Large intestine (tissue), 12 donors: ENCODE data around the gene PCNX3. TPM values are rescaled to one million over a fixed set of nuclear protein-coding genes. Genes with fewer than 3 reads are reported as not detected.

Experiments used
- DNase-seq, 2 donors: peaks; one replicate each; pipeline versions ENCODE4 v3.0.0 to v3.0.0-alpha.2; 2013
- H3K27ac ChIP-seq: one replicate; pipeline ENCODE4 v1.5.1; 2013; ENCODE audit warnings: low read length
- H3K27me3 ChIP-seq: 2 replicates; pipeline ENCODE4 v1.6.1; 2013; ENCODE audit warnings: low read length; ENCODE audit not compliant: control insufficient read depth, insufficient read depth
- H3K36me3 ChIP-seq: 2 replicates; pipeline ENCODE4 v1.6.1; 2013; ENCODE audit warnings: low read length; ENCODE audit not compliant: control insufficient read depth, insufficient read depth
- H3K4me1 ChIP-seq: one replicate; pipeline ENCODE4 v1.6.1; 2013; ENCODE audit warnings: low read length; ENCODE audit not compliant: control insufficient read depth, insufficient read depth
- H3K4me3 ChIP-seq: one replicate; pipeline ENCODE4 v1.5.1; 2013; ENCODE audit warnings: low read length
- H3K9me3 ChIP-seq: one replicate; pipeline ENCODE4 v1.6.1; 2013; ENCODE audit warnings: mild to moderate bottlenecking, low read depth, low read length, moderate library complexity; ENCODE audit not compliant: control insufficient read depth
- WGBS: methylation state at CpG from one replicate; pipeline ENCODE4 v1.1.5; 2013; ENCODE audit warnings: low lambda C conversion rate; ENCODE audit not compliant: insufficient coverage; 5-methylcytosine and 5-hydroxymethylcytosine counted together
- long read RNA-seq, 11 donors: transcript quantifications; one replicate each; lab custom pipeline, GENCODE V29; 2026
- polyA plus RNA-seq: library from polyadenylated mRNA; unstranded; fragments of 120-200 nt; gene quantifications from one replicate; pipeline ENCODE4 v1.2.1, GENCODE V29; 2013

Gene PCNX3
- polyA plus RNA-seq: 29.1 TPM
- long read RNA-seq, donor 1: 0 reads
- long read RNA-seq, donor 2: 0 reads
- long read RNA-seq, donor 3: 0 reads
- long read RNA-seq, donor 4: 0 reads
- long read RNA-seq, donor 5, full-length matches to known transcripts: 1 of 1 reads
- long read RNA-seq, donor 5, partial matches to known transcripts: 0 of 1 reads
- long read RNA-seq, donor 5, other reads (novel, unspliced or antisense): 0 of 1 reads
- long read RNA-seq, donor 6, partial matches to known transcripts: 6 of 6 reads
- long read RNA-seq, donor 6, other reads (novel, unspliced or antisense): 0 of 6 reads
- long read RNA-seq, donor 7: 0 reads
- long read RNA-seq, donor 8: 0 reads
- long read RNA-seq, donor 9, partial matches to known transcripts: 6 of 6 reads
- long read RNA-seq, donor 9, other reads (novel, unspliced or antisense): 0 of 6 reads
- long read RNA-seq, donor 10, partial matches to known transcripts: 5 of 5 reads
- long read RNA-seq, donor 10, other reads (novel, unspliced or antisense): 0 of 5 reads
- long read RNA-seq, donor 11, partial matches to known transcripts: 5 of 5 reads
- long read RNA-seq, donor 11, other reads (novel, unspliced or antisense): 0 of 5 reads

DNA sequence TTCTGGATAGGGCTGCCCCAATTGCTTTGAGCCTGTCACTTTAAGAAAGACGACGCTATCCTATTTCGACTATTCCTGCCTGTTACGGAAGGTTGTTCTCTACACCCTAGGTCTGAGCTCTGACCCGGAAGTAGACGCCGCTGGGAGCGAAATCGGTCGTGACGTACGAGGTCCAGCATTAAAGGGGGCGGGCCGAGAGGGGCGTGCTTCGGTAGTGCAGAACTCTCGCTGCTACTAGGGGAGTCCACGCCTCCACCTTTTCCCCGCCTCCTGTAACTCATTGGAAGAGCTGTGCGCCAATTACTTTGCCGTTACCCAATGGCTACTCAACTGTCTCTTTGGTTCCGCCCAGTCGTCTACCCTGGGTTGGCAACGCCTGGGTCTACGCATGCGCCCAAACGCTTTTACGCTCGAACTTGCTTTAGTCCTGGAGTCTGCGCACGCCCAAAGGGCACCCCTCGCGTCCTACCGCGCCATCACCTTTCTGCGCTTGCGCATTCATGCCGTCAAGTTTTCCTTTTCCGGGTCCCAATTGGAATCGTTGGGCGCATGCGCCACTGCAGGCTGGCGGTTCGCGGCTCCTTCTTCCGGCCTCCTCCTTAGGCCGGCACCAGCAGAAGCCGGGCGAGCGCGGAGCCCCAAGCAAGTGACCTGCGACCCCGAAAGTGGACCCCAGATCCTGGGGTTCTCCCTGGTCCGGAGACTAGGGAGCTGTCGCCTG lies at the start of gene PCNX3:
PCNX3 (plus strand) TSS at position 548 of the 721 bp plus-strand sequence. CDS start 536 bp downstream, outside the sequence.
- H3K4me3 ChIP-seq: peak within 1 kb of the TSS; percentile 98
- peaks cover 41% of the 10 kb centered on the region for H3K4me1 ChIP-seq
- H3K27me3 ChIP-seq: no peaks in the 10 kb centered on the region
- peak; percentile 100 for DNase-seq
- peak within 1 kb of the TSS; percentile 99 for H3K27ac ChIP-seq
- no peaks in the 10 kb centered on the region for H3K9me3 ChIP-seq
- H3K36me3 ChIP-seq: peaks cover 57% of the 10 kb centered on the region
- no CpG with 5 or more reads among the region's 55 CpGs for WGBS

DNA sequence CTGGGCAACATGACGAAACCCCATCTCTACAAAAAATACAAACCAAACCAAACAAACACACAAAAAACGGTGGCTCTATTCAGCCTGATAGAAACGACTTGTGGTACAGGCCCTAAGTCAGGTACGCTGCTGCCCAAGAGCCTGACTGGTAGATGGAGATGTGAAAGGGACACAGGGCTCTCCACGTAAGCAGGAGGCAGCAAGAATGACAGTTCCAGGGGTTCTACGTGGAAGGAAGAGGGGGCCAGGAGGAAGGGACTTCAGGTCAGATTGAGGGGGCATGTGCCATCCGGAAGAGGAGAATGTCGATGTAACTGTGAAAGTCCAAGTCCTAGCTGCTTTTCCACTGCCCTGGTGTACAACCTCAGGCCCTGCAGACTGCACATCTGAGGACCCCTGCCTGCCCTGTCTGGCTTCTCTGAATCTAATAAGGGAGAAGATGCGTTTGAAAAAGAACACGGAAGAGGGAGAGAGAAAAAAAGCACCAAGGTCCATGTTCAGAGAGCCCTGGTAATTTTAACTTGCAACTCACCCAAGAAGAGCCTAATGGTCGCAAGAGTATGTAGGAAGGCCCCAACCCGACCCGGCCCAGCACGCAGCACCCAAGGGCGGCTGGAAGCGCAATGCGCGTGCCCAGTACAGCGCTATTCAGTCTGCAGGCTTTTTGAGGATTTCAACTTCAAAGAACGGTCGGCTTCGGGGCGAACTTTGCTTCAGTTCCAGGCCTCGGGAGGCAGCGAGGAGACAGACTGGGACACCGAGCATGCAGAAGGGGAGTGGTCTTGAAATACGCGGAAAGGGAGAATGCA lies 46.2 kb upstream of the PCNX3 start:
- no peak for DNase-seq
- Histone ChIP-seq H3K4me3 (peak overlapping the region; percentile 76), H3K27ac (peak overlapping the region; percentile 95), H3K9me3 (peaks cover 3% of the 10 kb centered on the region), H3K36me3 (peaks cover 9% of the 10 kb centered on the region), H3K4me1 (peaks cover 34% of the 10 kb centered on the region), H3K27me3 (no peaks in the 10 kb centered on the region)
- 0% methylated on average over 2 of the region's 28 CpGs for WGBS

DNA sequence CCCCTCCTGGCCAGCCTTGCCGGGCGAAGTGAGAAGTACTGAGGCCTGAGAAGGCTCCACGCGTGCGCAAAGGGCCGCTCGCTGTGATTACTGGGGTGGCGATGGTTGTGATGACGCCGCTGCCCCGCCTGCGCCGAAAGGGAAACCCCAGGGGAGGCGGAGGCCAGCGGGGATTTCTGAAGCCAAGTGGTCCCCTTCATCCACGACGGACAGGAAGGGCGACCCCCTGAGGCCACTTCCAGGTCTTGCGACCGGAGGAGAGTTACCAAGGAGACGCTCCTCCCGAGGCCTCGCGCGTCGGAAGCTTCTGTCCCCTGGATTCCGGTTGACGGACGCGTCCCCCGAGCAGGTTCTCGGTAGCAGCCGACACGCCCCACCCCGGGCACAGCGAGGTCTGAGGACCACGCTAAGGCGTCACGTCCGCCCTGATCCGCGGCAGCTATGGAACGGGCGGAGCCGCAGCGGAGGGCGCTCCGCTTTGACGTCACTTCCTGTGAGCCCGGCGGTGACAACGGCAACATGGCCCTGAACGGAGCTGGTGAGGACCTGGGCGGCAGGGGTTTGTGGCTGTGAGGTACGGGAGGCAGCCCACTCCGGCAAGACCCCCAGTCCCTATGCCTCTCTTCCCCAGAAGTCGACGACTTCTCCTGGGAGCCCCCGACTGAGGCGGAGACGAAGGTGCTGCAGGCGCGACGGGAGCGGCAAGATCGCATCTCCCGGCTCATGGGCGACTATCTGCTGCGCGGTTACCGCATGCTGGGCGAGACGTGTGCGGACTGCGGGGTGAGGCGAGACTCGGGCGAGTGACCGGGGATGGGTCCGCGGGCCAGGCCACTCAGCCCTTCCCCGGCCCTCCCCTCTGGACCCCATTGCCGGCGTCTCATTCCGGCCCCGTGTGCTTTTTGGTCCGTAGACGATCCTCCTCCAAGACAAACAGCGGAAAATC lies 45.3 kb upstream of the PCNX3 start, which contains the start of gene ZNRD2:
ZNRD2 (plus strand) TSS at position 505 of the 946 bp plus-strand sequence; CDS start at position 520, 15 bp downstream.
- Histone ChIP-seq H3K27ac (peak within 1 kb of the TSS; percentile 95), H3K4me3 (peak within 1 kb of the TSS; percentile 76), H3K4me1 (peaks cover 42% of the 10 kb centered on the region), H3K36me3 (peaks cover 9% of the 10 kb centered on the region), H3K9me3 (peaks cover 3% of the 10 kb centered on the region), H3K27me3 (no peaks in the 10 kb centered on the region)
- WGBS: no CpG with 5 or more reads among the region's 89 CpGs
- DNase-seq: peak; percentile 99

DNA sequence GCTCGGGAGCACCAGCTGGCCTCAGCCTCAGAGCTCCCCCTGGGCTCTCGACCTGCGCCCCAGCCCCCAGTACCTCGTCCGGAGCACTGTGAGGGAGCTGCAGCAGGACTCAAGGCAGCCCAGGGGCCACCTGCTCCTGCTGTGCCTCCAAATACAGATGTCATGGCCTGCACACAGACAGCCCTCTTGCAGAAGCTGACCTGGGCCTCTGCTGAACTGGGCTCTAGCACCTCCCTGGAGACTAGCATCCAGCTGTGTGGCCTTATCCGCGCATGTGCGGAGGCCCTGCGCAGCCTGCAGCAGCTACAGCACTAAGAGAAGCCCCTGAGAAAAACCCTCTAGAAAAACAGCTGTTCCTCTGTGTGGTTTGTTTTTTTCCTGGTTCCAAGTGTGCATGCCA lies 44.2 kb upstream of the PCNX3 start:
- H3K4me1 ChIP-seq: peaks cover 50% of the 10 kb centered on the region
- DNase-seq: no peak
- H3K27ac ChIP-seq: peak overlapping the region; percentile 54

DNA sequence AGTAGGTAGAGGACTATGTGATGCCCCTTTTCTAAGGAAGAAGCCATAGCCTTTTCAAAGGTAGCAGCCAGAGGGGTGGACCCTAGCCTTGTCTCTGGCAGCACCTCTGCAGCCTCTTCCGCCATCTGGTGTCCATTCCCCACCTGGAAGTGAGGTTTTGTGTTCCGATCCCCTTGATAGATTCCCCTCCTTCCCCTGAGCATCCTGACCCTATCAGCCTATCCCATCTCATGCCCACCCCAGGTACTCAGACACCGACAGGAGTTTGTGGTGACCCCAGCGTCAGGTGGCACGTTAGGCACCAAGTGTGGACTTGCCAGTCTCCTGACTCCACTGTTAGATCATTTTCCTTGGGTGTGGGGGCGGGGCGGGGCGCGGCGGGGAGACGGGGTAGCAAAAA lies 43.6 kb upstream of the PCNX3 start:
- Histone ChIP-seq H3K4me1 (peaks cover 55% of the 10 kb centered on the region), H3K36me3 (peaks cover 7% of the 10 kb centered on the region), H3K27me3 (no peaks in the 10 kb centered on the region), H3K9me3 (peaks cover 3% of the 10 kb centered on the region), H3K27ac (peak overlapping the region; percentile 54), H3K4me3 (peak overlapping the region; percentile 46)
- DNase-seq: peak in 1 of 2 donors; percentile 68
- WGBS: no CpG with 5 or more reads among the region's 11 CpGs

More for the DNA sequence above, 44.2 kb upstream of the PCNX3 start:
- Histone ChIP-seq H3K9me3 (peaks cover 3% of the 10 kb centered on the region), H3K4me3 (peak overlapping the region; percentile 76), H3K27me3 (no peaks in the 10 kb centered on the region), H3K36me3 (peaks cover 9% of the 10 kb centered on the region)
- no CpG with 5 or more reads among the region's 9 CpGs for WGBS

DNA sequence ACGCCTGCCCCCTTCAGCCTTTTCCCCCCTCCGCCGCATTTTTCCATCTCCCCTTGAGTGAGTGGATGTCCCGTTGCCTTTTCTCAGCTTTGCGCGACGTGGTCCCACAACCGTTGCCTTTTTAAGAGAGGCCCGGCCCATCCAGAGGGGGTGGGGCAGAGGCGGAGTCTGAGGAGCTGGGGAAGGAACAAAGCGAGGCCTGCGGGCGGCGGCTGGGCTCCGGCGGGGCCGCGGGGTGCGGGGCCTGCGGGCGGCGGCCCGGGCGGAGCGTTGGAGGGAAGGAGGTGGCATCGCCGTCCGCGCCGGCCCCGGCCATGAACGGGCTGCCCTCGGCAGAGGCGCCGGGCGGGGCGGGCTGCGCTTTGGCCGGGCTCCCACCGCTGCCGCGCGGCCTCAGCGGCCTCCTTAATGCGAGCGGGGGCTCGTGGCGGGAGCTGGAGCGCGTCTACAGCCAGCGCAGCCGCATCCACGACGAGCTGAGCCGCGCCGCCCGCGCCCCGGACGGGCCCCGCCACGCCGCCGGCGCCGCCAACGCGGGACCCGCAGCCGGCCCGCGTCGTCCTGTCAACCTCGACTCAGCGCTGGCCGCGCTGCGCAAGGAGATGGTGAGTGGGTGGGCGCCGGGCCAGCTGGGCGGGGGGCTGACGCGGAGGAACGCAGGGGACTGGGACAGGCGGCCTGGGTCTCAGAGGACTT lies 43.1 kb upstream of the PCNX3 start, which contains the start of gene FAM89B:
FAM89B (plus strand) TSS at position 183 of the 696 bp plus-strand sequence; CDS start at position 315, 132 bp downstream.
- Histone ChIP-seq H3K4me3 (peak within 1 kb of the TSS; percentile 46), H3K27ac (peak within 1 kb of the TSS; percentile 54), H3K4me1 (peaks cover 60% of the 10 kb centered on the region), H3K9me3 (peaks cover 3% of the 10 kb centered on the region), H3K27me3 (no peaks in the 10 kb centered on the region), H3K36me3 (peaks cover 7% of the 10 kb centered on the region)
- peak; percentile 85 to 91 for DNase-seq
- WGBS: no CpG with 5 or more reads among the region's 86 CpGs

DNA sequence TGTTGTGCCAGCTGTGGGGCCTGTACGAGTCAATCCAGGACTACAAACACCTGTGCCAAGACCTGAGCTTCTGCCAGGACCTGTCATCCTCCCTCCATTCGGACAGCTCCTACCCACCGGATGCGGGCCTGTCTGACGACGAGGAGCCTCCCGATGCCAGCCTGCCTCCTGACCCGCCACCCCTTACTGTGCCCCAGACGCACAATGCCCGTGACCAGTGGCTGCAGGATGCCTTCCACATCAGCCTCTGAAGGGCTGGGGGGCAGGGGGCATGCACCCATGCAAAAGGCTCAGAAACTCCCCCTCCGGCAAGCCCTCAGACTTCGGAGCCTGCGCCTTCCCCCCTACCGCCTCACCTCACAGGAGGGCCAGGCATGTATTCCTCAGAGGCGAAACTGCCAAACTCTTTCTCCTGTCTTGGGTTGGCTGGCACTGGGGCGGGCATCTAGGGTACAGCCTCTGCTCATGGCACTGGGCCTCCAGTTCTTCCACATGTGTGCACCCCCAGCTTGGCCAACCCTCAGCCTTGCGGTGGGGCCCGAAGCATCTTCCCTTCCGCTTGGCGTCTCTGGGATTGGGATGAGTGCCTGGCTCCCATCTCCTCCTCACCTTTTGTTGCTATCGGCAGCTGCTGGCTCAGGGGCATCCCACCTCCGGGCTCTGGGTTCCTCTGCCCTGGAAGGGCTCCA lies 42.0 kb upstream of the PCNX3 start:
- Histone ChIP-seq H3K27ac (peak overlapping the region; percentile 17), H3K4me3 (peak overlapping the region; percentile 46), H3K4me1 (peaks cover 71% of the 10 kb centered on the region), H3K9me3 (peaks cover 3% of the 10 kb centered on the region), H3K36me3 (peaks cover 4% of the 10 kb centered on the region), H3K27me3 (no peaks in the 10 kb centered on the region)
- WGBS: no CpG with 5 or more reads among the region's 22 CpGs
- DNase-seq: no peak

DNA sequence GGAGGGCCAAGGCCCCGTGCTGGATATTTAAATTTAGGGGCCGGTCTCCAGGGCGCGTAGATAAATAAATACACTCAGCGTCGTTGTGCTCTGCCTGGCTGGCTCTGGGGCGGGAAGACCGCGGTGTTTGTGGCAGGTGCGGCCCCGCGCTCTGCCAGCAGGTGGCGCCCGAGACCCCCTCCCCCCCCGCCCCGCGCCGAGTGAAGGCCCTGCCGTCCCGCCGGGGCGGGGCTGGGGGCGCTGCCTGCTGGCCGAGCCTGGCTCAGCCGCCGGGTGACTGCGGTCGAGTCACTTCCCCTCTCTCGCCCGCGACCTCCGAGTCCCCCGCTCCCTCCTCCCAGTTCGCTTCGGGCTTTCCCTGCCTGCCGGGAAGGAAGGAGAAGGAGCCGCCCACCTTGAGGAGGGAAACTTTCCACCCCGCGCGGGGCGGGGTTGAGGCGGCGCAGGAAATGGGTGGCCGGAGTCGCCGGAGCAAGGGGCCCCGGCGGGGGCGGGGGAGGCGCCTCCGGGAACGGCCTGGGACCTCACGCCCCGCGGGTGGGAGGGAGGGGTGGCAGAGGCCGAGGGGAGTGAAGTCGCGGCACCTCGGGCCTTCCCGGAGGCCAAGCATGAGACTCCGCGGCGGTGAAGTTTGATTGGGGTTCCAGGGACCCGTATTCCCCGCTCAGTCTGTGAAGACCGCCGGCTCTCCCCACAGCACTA lies 41.3 kb upstream of the PCNX3 start:
- Histone ChIP-seq H3K27me3 (no peaks in the 10 kb centered on the region), H3K4me1 (peaks cover 71% of the 10 kb centered on the region), H3K4me3 (peak overlapping the region; percentile 48), H3K27ac (peak overlapping the region; percentile 80), H3K36me3 (peaks cover 4% of the 10 kb centered on the region), H3K9me3 (peaks cover 3% of the 10 kb centered on the region)
- no CpG with 5 or more reads among the region's 67 CpGs for WGBS
- peak; percentile 84 to 90 for DNase-seq
